GM20000 (cell line): ENCODE measurements around the gene ADGRG1.

Experiments
- DNase-seq: peaks from one replicate; pipeline ENCODE4 v3.0.0; 2012; ENCODE audit warnings: low spot score
- TF ChIP-seq, protein P1 (sequence below): IDR thresholded peaks from 2 replicates; pipeline ENCODE4 v1.5.1; 2012; ENCODE audit warnings: mild to moderate bottlenecking, control low read depth; ENCODE audit errors: extremely low read depth, missing control alignments

The ADGRG1 gene

DNA sequence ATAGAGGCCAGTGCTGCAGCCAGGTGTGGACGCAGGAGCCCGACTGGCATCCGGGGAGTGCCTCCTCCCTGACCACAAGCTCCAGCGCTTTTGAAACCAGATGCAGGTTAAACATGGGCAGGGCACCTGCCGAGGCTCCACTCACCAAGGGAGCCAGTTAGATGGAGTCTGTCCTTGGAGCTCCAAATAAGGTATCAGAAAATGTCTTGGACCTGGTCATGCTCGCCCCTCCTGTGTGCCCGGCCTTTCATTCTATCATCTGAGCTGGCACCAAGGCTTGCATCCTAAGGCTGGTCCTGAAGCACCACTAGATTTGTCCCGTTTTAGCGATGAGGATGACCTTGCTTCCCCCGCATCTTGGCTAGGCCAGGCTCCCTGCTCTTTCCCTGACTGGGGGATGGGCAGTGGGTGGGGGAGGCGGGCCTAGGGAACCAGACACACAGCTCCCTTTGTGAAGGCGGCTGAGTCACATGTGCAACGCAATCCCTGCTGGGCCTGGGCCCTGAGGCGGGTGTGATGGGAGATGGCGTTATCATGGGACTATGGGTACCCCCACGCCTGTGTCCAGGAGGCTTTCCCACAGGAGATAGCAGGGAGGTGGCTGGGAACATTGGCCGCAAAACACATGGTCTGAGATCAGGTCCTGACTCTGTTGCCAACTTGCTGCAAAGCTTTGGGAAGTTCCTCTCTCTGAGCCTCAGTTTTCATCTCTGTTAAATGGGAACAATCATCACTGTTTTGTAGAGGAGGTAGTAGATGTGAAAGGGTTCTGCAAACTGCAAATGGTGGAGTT, 5.0 kb upstream of the ADGRG1 start:
- TF ChIP-seq, protein P1, sequence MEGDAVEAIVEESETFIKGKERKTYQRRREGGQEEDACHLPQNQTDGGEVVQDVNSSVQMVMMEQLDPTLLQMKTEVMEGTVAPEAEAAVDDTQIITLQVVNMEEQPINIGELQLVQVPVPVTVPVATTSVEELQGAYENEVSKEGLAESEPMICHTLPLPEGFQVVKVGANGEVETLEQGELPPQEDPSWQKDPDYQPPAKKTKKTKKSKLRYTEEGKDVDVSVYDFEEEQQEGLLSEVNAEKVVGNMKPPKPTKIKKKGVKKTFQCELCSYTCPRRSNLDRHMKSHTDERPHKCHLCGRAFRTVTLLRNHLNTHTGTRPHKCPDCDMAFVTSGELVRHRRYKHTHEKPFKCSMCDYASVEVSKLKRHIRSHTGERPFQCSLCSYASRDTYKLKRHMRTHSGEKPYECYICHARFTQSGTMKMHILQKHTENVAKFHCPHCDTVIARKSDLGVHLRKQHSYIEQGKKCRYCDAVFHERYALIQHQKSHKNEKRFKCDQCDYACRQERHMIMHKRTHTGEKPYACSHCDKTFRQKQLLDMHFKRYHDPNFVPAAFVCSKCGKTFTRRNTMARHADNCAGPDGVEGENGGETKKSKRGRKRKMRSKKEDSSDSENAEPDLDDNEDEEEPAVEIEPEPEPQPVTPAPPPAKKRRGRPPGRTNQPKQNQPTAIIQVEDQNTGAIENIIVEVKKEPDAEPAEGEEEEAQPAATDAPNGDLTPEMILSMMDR, result no peak
- DNase-seq, result no peak

DNA sequence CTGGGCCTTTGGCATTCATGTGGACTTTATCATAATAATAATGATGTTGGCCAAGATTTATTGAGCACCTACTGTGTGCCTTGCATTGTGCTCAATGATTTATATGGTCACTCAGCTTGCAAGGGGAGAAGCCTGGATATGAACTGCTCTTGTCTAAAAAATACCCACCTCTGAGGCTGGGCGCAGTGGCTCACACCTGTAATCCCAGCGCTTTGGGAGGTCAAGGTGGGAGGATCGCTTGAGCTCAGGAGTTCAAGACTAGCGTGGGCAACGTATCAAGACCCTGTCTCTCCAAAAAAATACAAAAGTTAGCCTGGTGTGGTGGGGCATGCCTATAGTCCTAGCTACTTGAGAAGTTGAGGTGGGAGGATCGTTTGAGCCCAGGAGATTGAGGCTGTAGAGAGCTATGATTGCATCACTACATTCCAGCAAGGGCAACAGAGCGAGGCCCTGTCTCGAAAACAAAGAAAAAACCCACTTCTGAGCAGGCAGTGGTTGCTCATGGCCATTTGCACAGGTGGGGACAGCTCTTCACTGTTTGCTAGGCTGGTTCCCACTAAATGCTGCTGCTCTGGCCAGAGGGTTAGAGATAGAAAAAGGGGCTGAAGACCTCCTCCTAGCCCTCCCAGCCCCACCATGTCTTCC, 4.3 kb upstream of the ADGRG1 start:
- DNase-seq, result no peak
- TF ChIP-seq, protein P1, result no peak

DNA sequence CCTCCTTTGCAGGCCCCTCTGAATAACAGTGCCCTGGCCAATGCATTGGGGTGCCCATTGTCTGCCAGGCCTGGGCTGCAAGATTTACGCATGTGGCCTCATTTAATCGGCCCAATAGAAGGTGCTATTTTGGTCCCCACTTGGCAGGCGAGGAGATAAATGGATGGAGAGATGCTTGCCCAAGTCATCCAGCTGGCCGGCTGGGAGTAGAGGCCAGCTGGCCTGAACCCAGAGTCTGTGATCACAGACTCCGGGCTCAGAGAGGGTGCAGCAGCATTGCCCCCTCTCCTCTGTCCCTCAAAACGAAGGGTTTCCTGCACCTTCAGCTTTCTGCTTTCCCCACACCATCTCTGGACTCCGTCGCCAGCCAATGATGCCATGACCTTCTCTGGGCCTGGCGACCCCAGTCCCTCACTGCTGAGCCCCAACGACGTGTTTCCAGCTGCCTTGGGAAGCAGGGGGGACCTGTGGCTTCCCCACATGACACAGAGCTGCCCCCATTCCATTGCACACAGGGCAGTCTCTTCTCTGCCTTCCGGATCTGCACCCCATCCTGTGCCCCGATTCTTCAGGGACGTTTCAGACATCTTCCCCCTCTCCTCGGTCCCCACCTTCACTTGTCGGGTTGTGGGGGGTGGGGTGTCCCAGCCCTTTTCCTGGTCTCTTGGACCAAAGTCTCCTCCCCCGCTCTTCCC, 3.5 kb upstream of the ADGRG1 start:
- TF ChIP-seq, protein P1, result no peak
- no peak for DNase-seq

DNA sequence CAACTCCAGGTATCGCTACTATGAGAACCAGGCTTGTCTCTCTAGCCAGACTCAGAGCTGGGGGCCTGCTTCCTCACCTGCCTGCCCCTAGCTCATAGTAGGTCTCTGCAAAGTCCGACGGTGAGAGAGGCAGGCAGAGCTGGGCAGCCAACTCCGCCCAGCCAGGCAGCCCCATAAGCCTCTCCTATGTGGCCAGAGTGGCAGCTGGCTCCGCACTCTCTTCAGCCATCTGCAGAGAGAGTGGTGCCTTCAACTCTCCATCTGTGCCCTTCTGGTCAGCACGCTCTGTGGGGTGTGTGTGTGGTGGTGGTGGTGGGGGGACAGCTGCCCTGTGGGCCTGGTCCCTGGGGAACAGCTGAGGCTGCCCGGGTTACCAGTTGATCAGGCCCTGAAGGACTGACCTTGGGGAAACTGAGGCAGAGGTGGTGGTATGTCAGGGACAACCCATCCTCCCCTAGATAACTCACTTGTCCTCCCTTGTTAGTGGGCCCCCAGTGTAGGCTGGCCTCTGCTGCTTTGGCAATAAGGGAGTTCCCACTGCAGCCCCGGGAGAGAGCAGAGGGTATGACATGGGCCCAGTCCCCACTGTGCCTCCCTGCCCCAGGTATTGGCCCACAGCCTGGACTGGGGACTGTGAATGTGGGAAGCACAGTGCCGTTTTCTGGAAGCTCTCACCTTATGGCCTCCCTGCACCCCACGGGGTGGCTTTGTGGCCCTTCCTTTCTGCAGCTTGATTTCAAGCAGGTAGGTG, 1.8 kb upstream of the ADGRG1 start:
- TF ChIP-seq, protein P1, result no peak
- no peak for DNase-seq

DNA sequence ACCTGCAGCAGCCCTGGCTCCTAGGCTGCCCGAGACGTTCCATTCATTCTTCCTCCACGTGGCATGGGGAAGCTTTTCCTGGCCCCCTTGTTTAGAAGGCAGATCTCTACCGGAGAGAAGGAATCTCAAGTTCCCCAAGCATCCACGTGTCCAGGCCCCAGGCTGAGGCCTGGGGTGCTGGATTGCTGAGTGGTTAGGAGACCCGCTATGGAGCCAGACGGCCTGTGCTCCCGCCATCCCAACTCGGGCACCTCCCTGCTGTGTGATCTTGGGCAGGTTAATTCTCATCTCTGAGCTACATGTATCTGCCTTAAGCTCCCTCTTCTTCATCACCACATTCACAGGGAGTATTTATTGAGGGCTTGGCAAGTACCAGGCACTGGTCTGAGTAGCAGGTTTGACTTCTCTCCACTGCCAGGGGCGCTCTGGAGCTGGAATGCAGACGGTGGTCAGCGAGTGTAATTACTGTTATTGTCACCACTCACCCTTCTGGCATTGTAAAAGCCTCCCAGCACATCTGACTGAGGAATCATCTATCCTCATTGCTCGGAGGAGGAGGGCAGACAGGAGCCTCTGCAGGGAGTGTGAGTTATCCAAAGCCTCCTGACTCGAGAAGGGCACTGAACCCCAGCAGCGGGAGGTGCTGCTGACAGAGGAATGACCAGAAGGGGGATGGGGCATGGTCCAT, 1.1 kb upstream of the ADGRG1 start:
- no peak for DNase-seq
- TF ChIP-seq, protein P1, result no peak

DNA sequence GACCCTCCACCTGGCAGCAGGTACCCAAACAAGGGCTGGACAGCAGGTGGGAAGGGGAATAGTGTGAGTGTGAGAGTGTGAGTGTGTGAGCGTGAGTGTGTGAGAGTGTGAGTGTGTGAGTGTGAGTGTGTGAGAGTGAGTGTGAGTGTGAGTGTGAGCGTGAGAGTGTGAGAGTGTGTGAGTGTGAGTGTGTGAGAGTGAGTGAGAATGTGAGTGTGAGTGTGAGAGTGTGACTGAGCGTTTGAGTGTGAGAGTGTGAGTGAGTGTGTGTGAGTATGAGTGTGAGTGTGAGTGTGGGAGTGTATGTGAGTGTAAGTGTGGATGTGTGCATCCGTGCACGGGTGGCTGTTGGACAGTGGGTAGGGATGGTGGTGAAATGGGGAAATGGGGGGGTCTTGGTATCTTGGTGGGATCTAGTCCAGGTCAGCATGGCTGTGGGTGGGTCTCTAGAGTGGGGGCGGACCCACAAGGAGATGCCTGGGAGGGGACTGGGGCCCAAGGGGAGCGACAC, 408 bp downstream of the ADGRG1 start:
- DNase-seq, result no peak
- TF ChIP-seq, protein P1, result no peak
